PC-9 (cell line): ENCODE data around the gene PHPT1.

Source experiments
- EZH2 ChIP-seq: fragments of 200-600 bp; sonication (generic); IDR thresholded peaks from 2 replicates; pipeline ENCODE4 v1.8.0; 2017; ENCODE audit warnings: antibody characterized with exemption, low read depth
- TF ChIP-seq, protein P1 (sequence below): fragments of 200-600 bp; sonication (generic); conservative IDR thresholded peaks from 2 replicates; pipeline ENCODE4 v1.6.1; 2017; ENCODE audit warnings: mixed run types, antibody characterized with exemption, mild to moderate bottlenecking, moderate library complexity

DNA sequence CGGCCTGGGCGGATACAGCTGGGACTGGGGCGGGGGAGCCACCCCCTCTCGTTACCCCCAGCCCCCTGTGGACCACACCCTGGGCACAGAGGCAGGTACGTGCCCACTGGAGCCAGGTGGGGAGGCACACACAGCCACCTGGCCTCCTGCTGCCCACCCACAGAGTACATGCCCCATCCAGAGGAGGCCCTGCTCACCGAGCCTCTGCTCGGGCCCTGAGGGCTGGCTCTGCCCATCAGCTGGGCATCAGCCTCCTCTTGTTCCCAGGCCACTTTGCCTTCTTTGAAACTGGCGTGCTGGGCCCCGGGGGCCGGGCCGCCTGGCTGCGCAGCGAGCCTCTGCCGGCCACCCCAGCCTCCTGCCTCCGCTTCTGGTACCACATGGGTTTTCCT lies 9.2 kb downstream of the PHPT1 start:
- TF ChIP-seq, protein P1, sequence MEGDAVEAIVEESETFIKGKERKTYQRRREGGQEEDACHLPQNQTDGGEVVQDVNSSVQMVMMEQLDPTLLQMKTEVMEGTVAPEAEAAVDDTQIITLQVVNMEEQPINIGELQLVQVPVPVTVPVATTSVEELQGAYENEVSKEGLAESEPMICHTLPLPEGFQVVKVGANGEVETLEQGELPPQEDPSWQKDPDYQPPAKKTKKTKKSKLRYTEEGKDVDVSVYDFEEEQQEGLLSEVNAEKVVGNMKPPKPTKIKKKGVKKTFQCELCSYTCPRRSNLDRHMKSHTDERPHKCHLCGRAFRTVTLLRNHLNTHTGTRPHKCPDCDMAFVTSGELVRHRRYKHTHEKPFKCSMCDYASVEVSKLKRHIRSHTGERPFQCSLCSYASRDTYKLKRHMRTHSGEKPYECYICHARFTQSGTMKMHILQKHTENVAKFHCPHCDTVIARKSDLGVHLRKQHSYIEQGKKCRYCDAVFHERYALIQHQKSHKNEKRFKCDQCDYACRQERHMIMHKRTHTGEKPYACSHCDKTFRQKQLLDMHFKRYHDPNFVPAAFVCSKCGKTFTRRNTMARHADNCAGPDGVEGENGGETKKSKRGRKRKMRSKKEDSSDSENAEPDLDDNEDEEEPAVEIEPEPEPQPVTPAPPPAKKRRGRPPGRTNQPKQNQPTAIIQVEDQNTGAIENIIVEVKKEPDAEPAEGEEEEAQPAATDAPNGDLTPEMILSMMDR = no peak
- TF ChIP-seq EZH2 = no peak
